ENCODE data around the gene CFAP57. TPM values are rescaled to one million over a fixed set of nuclear protein-coding genes. Genes with fewer than 3 reads are reported as not detected.

CFAP57 gene
- total and polyA plus RNA-seq, 2 of the 13 experiments (the other 11 are each of a cell fraction or from before 2014, with no cell fraction given): 0.01 TPM; not detected in 1

- TF ChIP-seq ATRX (CRISPR knock-in tag; IDR thresholded peaks at IDR 0.05; ENCODE audit: borderline replicate concordance) (no peak), FOXA3 (CRISPR knock-in tag; IDR thresholded peaks at IDR 0.05) (0 out of 2 replicates have a peak, but pooled peaks have one; percentile 13), ZNF224 (CRISPR knock-in tag; IDR thresholded peaks at IDR 0.05) (0 out of 2 replicates have a peak, but pooled peaks have one; percentile 25), ZNF510 (CRISPR knock-in tag; IDR thresholded peaks at IDR 0.05; ENCODE audit: low read depth) (no peak), KDM6A (CRISPR knock-in tag; IDR thresholded peaks at IDR 0.05; ENCODE audit: low read depth) (0 out of 2 replicates have a peak, but pooled peaks have one; percentile 37), TCF7 (IDR thresholded peaks at IDR 0.05; ENCODE audit: low read depth) (peak; percentile 18; the same call in 1 of the 2 replicates), ZFX (CRISPR knock-in tag; IDR thresholded peaks at IDR 0.05; ENCODE audit: low read depth) (peak; percentile 65; the same call in 1 of the 2 replicates), ZNF451 (CRISPR knock-in tag; IDR thresholded peaks at IDR 0.05) (no peak), PAXIP1 (CRISPR knock-in tag; conservative IDR thresholded peaks at IDR 0.05) (peak; percentile 80), ZNF276 (CRISPR knock-in tag; IDR thresholded peaks at IDR 0.05; ENCODE audit: low read depth) (no peak), SMAD1 (CRISPR knock-in tag; IDR thresholded peaks at IDR 0.05; ENCODE audit: borderline replicate concordance, low read depth) (0 out of 2 replicates have a peak, but pooled peaks have one; percentile 33), PRDM10 (CRISPR knock-in tag; IDR thresholded peaks at IDR 0.05; ENCODE audit: low read depth) (0 out of 2 replicates have a peak, but pooled peaks have one; percentile 25), ZNF788 (CRISPR knock-in tag; IDR thresholded peaks at IDR 0.05; ENCODE audit: borderline replicate concordance) (no peak; the same call in 1 of the 2 replicates), PHF8 (CRISPR knock-in tag; IDR thresholded peaks at IDR 0.05) (peak; percentile 35; the same call in 1 of the 2 replicates), ZBTB21 (CRISPR knock-in tag; IDR thresholded peaks at IDR 0.05) (no peak), MED1 (CRISPR knock-in tag; IDR thresholded peaks at IDR 0.05) (peak; percentile 80), IRF2 (CRISPR knock-in tag; IDR thresholded peaks at IDR 0.05) (peak; percentile 38; the same call in 1 of the 2 replicates), FOXP4 (CRISPR knock-in tag; IDR thresholded peaks at IDR 0.05) (0 out of 2 replicates have a peak, but pooled peaks have one; percentile 46)
Observed at GRCh38 chr1:43206600-43207228, 34.6 kb downstream of the CFAP57 start (continued).
